ENCODE data around the gene TUB.

DNA sequence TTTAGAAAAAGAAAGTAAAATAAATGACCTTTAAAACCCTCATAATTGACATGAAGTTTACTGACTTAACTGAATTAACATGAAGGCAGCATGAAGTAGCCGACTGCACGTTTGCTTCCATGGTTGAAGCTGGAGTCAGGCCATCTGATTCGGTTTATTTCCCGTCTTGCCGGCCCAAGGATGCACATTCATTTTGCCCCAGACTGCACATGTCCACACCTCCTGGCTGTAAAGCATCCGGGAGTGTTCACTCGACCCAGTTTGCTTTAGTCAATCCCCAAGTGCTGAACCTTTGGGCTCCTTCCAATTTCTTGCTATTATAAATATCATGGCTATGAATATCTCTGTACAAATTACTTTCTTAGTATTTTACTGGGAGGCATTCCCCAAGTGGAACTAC, 17.7 kb upstream of the TUB start:
- TF ChIP-seq, protein P1, sequence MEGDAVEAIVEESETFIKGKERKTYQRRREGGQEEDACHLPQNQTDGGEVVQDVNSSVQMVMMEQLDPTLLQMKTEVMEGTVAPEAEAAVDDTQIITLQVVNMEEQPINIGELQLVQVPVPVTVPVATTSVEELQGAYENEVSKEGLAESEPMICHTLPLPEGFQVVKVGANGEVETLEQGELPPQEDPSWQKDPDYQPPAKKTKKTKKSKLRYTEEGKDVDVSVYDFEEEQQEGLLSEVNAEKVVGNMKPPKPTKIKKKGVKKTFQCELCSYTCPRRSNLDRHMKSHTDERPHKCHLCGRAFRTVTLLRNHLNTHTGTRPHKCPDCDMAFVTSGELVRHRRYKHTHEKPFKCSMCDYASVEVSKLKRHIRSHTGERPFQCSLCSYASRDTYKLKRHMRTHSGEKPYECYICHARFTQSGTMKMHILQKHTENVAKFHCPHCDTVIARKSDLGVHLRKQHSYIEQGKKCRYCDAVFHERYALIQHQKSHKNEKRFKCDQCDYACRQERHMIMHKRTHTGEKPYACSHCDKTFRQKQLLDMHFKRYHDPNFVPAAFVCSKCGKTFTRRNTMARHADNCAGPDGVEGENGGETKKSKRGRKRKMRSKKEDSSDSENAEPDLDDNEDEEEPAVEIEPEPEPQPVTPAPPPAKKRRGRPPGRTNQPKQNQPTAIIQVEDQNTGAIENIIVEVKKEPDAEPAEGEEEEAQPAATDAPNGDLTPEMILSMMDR (IDR thresholded peaks at IDR 0.05; ENCODE audit: insufficient read depth, low read length, poor library complexity, severe bottlenecking), result no peak
- TF ChIP-seq EZH2phosphoT487 (conservative IDR thresholded peaks at IDR 0.05; ENCODE audit: low read length), result no peak

All from SU-DHL-6 (cell line).